Activated CD4-positive, alpha-beta T cell treated with anti-CD3 and anti-CD28 coated beads, Interleukin-2, Interleukin-6, amounts not matched to agents 100 ng/mL and 50 ng/mL, durations not matched to agents 16 hours and 8 hours (primary cell): ENCODE results near the gene RPLP2.

Source experiments
- DNase-seq: peaks from one replicate; pipeline ENCODE4 v3.0.0-alpha.2; 2020

Gene RPLP2

GRCh38 chr11:826836-827145 is 17.0 kb downstream of the RPLP2 start:
- no peak for DNase-seq

GRCh38 chr11:827146-827896 is 17.6 kb downstream of the RPLP2 start:
- no peak for DNase-seq

GRCh38 chr11:827897-828192 is 18.1 kb downstream of the RPLP2 start, which contains the start of gene CRACR2B:
Gene CRACR2B (plus strand): TSS chr11:827919. CDS start chr11:828608, 689 bp downstream.
- no peak for DNase-seq

- no peak for DNase-seq
Observed at GRCh38 chr11:828506-829175, 18.9 kb downstream of the RPLP2 start.

GRCh38 chr11:829176-829846 is 19.5 kb downstream of the RPLP2 start:
- DNase-seq = no peak

- no peak for DNase-seq
Observed at GRCh38 chr11:829847-830294, 20.1 kb downstream of the RPLP2 start.

GRCh38 chr11:830295-831117 is 20.7 kb downstream of the RPLP2 start:
- DNase-seq = peak; percentile 64

- DNase-seq = no peak
Observed at GRCh38 chr11:831118-831864, 21.5 kb downstream of the RPLP2 start.

- no peak for DNase-seq
Observed at GRCh38 chr11:831961-832528, 22.3 kb downstream of the RPLP2 start.

- peak; percentile 48 for DNase-seq
Observed at GRCh38 chr11:832529-833113, 22.9 kb downstream of the RPLP2 start, which contains the start of gene CD151. Gene CD151 (plus strand): TSS chr11:832952. CDS start chr11:836070, 3,118 bp downstream.

GRCh38 chr11:833114-833791 is 23.5 kb downstream of the RPLP2 start:
- no peak for DNase-seq

GRCh38 chr11:833849-834311 is 24.1 kb downstream of the RPLP2 start:
- no peak for DNase-seq

- no peak for DNase-seq
Observed at GRCh38 chr11:834371-835316, 24.9 kb downstream of the RPLP2 start.

- no peak for DNase-seq
Observed at GRCh38 chr11:836274-836673, 26.5 kb downstream of the RPLP2 start.

GRCh38 chr11:836700-837099 is 26.9 kb downstream of the RPLP2 start:
- no peak for DNase-seq

GRCh38 chr11:837189-837989 is 27.6 kb downstream of the RPLP2 start:
- DNase-seq = no peak

- no peak for DNase-seq
Observed at GRCh38 chr11:837990-838307, 28.2 kb downstream of the RPLP2 start.

GRCh38 chr11:838441-839279 is 28.9 kb downstream of the RPLP2 start:
- DNase-seq = no peak
